Panc1 (cell line): ENCODE data around the gene ADGRD1. TPM values are rescaled to one million over a fixed set of nuclear protein-coding genes. Genes with fewer than 3 reads are reported as not detected.

Experiments
- ATAC-seq: fragments of 200-7000 bp; cut with Tn5 transposase; 2 replicates; pipeline ENCODE4 v1.9.1; 2020; ENCODE audit warnings: mild to moderate bottlenecking, moderate library complexity
- BruUV-seq: library from RNA; stranded (reverse); fragments of 400-500 nt; replicated peaks from 2 replicates; lab custom pipeline; 2021; lab: Mats Ljungman, UMichigan
- CTCF ChIA-PET: fragments of 300-600 bp; sonication (Branson Sonifier 250); formaldehyde crosslinking; loops from one replicate; lab custom pipeline; 2022; ENCODE audit warnings: antibody characterized with exemption; lab: Charles Lee
- POLR2A ChIA-PET: fragments of 300-600 bp; sonication (Branson Sonifier 250); formaldehyde crosslinking; loops from one replicate; lab custom pipeline; 2022; ENCODE audit warnings: antibody characterized with exemption; lab: Charles Lee
- DNase-seq: peaks from one replicate; pipeline ENCODE4 v3.0.0-alpha.2; 2010; ENCODE audit warnings: low read depth, low spot score
- H3K27ac ChIP-seq: 2 replicates; pipeline ENCODE4 v1.5.1; 2011; ENCODE audit warnings: mild to moderate bottlenecking, low read length, inconsistent platforms
- H3K27me3 ChIP-seq: fragments of 200-500 bp; sonication (Bioruptor generic); 2 replicates; pipeline ENCODE4 v1.6.0; 2014; ENCODE audit warnings: low read length, inconsistent platforms; ENCODE audit not compliant: control insufficient read depth, insufficient read depth
- H3K36me3 ChIP-seq: fragments of 200-500 bp; sonication (Bioruptor generic); 2 replicates; pipeline ENCODE4 v1.5.1; 2014; ENCODE audit warnings: inconsistent platforms, mild to moderate bottlenecking, low read length, moderate library complexity; ENCODE audit not compliant: control insufficient read depth, insufficient read depth
- H3K4me1 ChIP-seq: 2 replicates; pipeline ENCODE4 v1.5.1; 2011; ENCODE audit warnings: inconsistent platforms, mild to moderate bottlenecking, low read length, moderate library complexity; ENCODE audit not compliant: control insufficient read depth, insufficient read depth
- H3K4me3 ChIP-seq, 2 experiments: 2 replicates each; pipeline ENCODE4 v1.5.1; 2011 to 2012; ENCODE audit warnings: low read depth in 2 of 2, low read length in 2 of 2, mild to moderate bottlenecking in 2 of 2, inconsistent platforms in 1 of 2, moderate library complexity in 1 of 2
- H3K9me3 ChIP-seq: fragments of 200-500 bp; sonication (Bioruptor generic); 2 replicates; pipeline ENCODE4 v1.5.1; 2014; ENCODE audit warnings: low read depth, mild to moderate bottlenecking, inconsistent platforms, low read length, moderate library complexity; ENCODE audit not compliant: control insufficient read depth, insufficient read depth
- POLR2AphosphoS5 ChIP-seq: IDR thresholded peaks from 2 replicates; pipeline ENCODE4 v1.6.1; 2012; ENCODE audit warnings: mild to moderate bottlenecking, low read depth, low read length, moderate library complexity
- SIN3A ChIP-seq: IDR thresholded peaks from 2 replicates; pipeline ENCODE4 v1.6.1; 2012; ENCODE audit warnings: low read depth, mild to moderate bottlenecking, low read length, moderate library complexity, borderline replicate concordance; ENCODE audit not compliant: insufficient read depth
- TCF7L2 ChIP-seq: IDR thresholded peaks from 2 replicates; pipeline ENCODE4 v1.6.1; 2011; ENCODE audit warnings: mild to moderate bottlenecking, low read depth, low read length, inconsistent platforms
- in situ Hi-C: cut with HindIII; loops from 2 replicates; pipeline ENCODE4 v1.10.0; 2016; ENCODE audit warnings: low sequenced_read_pairs, low pct_unique_long_range_greater_than_20kb
- intact Hi-C: fragments of 100-400 bp; cut with micrococcal nuclease; formaldehyde crosslinking; loops from one replicate; pipeline ENCODE4 v1.10.0; 2022; ENCODE audit not compliant: unreplicated experiment
- total RNA-seq: library from RNA; stranded (reverse); gene quantifications from one replicate; pipeline ENCODE4 v1.2.1, GENCODE V29; 2021; ENCODE audit not compliant: unreplicated experiment
- TF ChIP-seq, protein P1 (sequence below): fragments of 450-650 bp; IDR thresholded peaks from 2 replicates; pipeline ENCODE4 v1.5.1; 2017; ENCODE audit warnings: mild to moderate bottlenecking
- TF ChIP-seq, protein P2 (sequence below), 2 experiments: IDR thresholded peaks; 2 replicates each; pipeline ENCODE4 v1.6.1; 2011 to 2012; ENCODE audit warnings: low read depth in 2 of 2, control low read depth in 1 of 2, low read length in 1 of 2, mild to moderate bottlenecking in 1 of 2, moderate library complexity in 1 of 2; ENCODE audit not compliant: insufficient read depth in 1 of 2

ADGRD1 gene
- total RNA-seq, 1 experiment from 2014 or later: 0.21 TPM

DNA sequence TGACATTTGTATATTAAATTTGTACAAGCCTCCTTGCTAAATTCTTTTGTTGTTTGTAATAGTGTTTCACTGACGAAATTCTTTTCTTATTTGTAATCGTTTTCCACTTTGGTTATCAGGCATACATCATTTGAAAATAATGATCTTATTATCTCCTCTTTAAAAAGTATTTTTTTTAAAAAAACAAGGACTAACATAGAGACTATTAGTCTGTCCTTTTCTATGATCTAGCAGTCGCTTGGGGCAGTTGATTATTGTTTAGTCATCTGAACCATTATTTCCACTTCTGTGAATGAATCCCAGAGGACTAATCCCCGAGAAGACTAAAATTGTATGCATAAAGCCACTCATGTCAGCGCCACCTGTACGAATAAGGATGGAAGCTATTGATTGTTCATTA is 11.5 kb downstream of the ADGRD1 start:
- Histone ChIP-seq H3K27ac (no peak overlapping the region), H3K4me1 (no peaks in the 10 kb centered on the region), H3K27me3 (peaks cover 21% of the 10 kb centered on the region), H3K36me3 (no peaks in the 10 kb centered on the region), H3K4me3 (no peak overlapping the region), H3K9me3 (no peaks in the 10 kb centered on the region)
- intact Hi-C loops (no loop called here), in situ Hi-C loops (no loop called here)
- CTCF ChIA-PET: no interaction called here
- TF ChIP-seq, protein P1, sequence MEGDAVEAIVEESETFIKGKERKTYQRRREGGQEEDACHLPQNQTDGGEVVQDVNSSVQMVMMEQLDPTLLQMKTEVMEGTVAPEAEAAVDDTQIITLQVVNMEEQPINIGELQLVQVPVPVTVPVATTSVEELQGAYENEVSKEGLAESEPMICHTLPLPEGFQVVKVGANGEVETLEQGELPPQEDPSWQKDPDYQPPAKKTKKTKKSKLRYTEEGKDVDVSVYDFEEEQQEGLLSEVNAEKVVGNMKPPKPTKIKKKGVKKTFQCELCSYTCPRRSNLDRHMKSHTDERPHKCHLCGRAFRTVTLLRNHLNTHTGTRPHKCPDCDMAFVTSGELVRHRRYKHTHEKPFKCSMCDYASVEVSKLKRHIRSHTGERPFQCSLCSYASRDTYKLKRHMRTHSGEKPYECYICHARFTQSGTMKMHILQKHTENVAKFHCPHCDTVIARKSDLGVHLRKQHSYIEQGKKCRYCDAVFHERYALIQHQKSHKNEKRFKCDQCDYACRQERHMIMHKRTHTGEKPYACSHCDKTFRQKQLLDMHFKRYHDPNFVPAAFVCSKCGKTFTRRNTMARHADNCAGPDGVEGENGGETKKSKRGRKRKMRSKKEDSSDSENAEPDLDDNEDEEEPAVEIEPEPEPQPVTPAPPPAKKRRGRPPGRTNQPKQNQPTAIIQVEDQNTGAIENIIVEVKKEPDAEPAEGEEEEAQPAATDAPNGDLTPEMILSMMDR: no peak
- TF ChIP-seq SIN3A (no peak), POLR2AphosphoS5 (no peak), TCF7L2 (no peak)
- TF ChIP-seq, protein P2, sequence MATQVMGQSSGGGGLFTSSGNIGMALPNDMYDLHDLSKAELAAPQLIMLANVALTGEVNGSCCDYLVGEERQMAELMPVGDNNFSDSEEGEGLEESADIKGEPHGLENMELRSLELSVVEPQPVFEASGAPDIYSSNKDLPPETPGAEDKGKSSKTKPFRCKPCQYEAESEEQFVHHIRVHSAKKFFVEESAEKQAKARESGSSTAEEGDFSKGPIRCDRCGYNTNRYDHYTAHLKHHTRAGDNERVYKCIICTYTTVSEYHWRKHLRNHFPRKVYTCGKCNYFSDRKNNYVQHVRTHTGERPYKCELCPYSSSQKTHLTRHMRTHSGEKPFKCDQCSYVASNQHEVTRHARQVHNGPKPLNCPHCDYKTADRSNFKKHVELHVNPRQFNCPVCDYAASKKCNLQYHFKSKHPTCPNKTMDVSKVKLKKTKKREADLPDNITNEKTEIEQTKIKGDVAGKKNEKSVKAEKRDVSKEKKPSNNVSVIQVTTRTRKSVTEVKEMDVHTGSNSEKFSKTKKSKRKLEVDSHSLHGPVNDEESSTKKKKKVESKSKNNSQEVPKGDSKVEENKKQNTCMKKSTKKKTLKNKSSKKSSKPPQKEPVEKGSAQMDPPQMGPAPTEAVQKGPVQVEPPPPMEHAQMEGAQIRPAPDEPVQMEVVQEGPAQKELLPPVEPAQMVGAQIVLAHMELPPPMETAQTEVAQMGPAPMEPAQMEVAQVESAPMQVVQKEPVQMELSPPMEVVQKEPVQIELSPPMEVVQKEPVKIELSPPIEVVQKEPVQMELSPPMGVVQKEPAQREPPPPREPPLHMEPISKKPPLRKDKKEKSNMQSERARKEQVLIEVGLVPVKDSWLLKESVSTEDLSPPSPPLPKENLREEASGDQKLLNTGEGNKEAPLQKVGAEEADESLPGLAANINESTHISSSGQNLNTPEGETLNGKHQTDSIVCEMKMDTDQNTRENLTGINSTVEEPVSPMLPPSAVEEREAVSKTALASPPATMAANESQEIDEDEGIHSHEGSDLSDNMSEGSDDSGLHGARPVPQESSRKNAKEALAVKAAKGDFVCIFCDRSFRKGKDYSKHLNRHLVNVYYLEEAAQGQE (IDR thresholded peaks at IDR 0.05; ENCODE audit: insufficient read depth in 1 of 2, low read depth in 2 of 2, low read length in 1 of 2): no peak
- DNase-seq (no peak), ATAC-seq (no peak)
- POLR2A ChIA-PET: no interaction called here
- BruUV-seq: no TSS peak

DNA sequence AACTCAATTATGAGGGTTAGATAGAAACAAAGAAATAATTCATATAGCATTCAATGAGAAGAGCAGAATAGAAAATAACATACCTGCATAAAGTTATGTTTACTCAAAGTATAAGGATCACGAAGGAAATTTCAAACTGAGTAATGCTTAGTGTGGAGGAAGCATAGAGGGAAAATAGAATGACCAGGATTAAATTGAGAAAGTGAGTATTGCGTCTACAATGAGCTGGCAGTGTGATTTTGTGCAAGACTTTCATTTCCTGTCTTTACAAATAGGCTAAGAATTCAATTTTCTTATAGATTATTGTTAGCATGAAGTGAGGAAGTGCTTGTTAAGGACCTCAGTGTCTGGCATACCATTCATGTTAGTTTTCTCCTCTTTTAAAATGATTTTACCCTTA is 12.0 kb downstream of the ADGRD1 start:
- Histone ChIP-seq H3K4me3 (no peak overlapping the region), H3K36me3 (no peaks in the 10 kb centered on the region), H3K9me3 (no peaks in the 10 kb centered on the region), H3K4me1 (no peaks in the 10 kb centered on the region), H3K27me3 (peaks cover 23% of the 10 kb centered on the region), H3K27ac (no peak overlapping the region)
- ATAC-seq: no peak
- no peak for DNase-seq
- BruUV-seq: no TSS peak
- TF ChIP-seq SIN3A (no peak), POLR2AphosphoS5 (no peak)
- ChIA-PET CTCF (no interaction called here), POLR2A (no interaction called here)
- in situ Hi-C loops: no loop called here
- intact Hi-C loops: no loop called here

DNA sequence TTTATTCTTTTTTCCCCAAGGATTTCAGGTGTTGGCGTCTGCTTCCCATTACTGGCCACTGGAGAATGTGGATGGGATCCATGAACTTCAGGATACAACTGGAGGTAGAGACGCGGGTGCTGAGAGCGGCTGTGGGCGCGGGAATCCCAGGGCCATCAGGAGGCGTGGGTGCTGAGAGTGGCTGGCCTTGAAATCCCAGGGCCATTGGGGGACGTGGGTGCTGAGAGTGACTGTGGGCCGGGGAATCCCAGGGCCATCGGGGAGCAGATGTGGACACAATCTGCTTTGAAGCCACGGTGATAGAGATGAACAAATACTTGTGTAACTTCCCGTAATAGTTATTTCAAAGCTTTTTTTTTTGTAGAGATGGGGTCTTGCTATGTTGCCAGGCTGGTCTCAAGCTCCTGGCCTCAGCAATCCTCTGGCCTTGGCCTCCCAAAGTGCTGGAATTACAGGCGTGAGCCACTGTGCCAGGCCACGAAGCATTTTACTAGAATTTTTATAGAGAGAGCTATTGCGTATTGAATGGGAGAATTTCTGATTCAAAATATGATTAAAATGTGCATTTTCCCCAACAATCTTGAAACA is 12.8 kb downstream of the ADGRD1 start:
- Histone ChIP-seq H3K4me1 (no peaks in the 10 kb centered on the region), H3K9me3 (no peaks in the 10 kb centered on the region), H3K36me3 (no peaks in the 10 kb centered on the region), H3K4me3 (no peak overlapping the region), H3K27me3 (peaks cover 20% of the 10 kb centered on the region), H3K27ac (no peak overlapping the region)
- ChIA-PET CTCF (no interaction called here), POLR2A (no interaction called here)
- ATAC-seq (no peak), DNase-seq (no peak)
- in situ Hi-C loops: no loop called here
- intact Hi-C loops: no loop called here
- no TSS peak for BruUV-seq
- no peak for TF ChIP-seq SIN3A
- TF ChIP-seq, protein P1: no peak
- no peak for TF ChIP-seq TCF7L2
- no peak for TF ChIP-seq POLR2AphosphoS5
